Mucosa of descending colon (tissue), 3 donors: Measurements from ENCODE around the gene CDA. TPM values are rescaled to one million over a fixed set of nuclear protein-coding genes. Genes with fewer than 3 reads are reported as not detected.

Experiments
- ATAC-seq: fragments of 200-7000 bp; cut with Tn5 transposase; one replicate; pipeline ENCODE4 v1.9.1; 2020; ENCODE audit warnings: mild to moderate bottlenecking, moderate library complexity
- DNase-seq, 3 donors: peaks; one replicate each; pipeline ENCODE4 v3.0.0-alpha.2; 2020
- H3K36me3 ChIP-seq: fragments of 200-600 bp; one replicate; pipeline ENCODE4 v1.8.0; 2021; ENCODE audit warnings: low read depth, mild to moderate bottlenecking
- H3K4me1 ChIP-seq: fragments of 200-600 bp; one replicate; pipeline ENCODE4 v1.8.0; 2021; ENCODE audit warnings: low read depth, mild to moderate bottlenecking
- H3K4me3 ChIP-seq: fragments of 200-600 bp; one replicate; pipeline ENCODE4 v1.8.0; 2021; ENCODE audit warnings: mild to moderate bottlenecking
- H3K9me3 ChIP-seq: fragments of 200-600 bp; one replicate; pipeline ENCODE4 v1.8.0; 2021; ENCODE audit warnings: mild to moderate bottlenecking
- CTCF ChIP-seq: fragments of 200-600 bp; IDR thresholded peaks from one replicate; pipeline ENCODE4 v1.8.0; 2022; ENCODE audit warnings: antibody characterized with exemption, mild to moderate bottlenecking
- intact Hi-C, 2 donors: fragments of 100-400 bp; cut with DNase I in 1 of 2; cut with micrococcal nuclease in 1 of 2; formaldehyde crosslinking; loops; one replicate each; pipeline versions ENCODE4 v1.11.0 to v1.11.1; 2022; cut with DNase I, micrococcal nuclease
- total RNA-seq, 3 donors: library from RNA; stranded (reverse); fragmentation: NEBNext Ultra II Directional in 2 of 3; extraction: Animal tissue kit (Norgen Biotek cat#: 25700) in 2 of 3; gene quantifications; one replicate each; pipeline versions ENCODE4 v1.2.1 to v1.2.4, GENCODE V29; 2021 to 2023
- donor health status: DM: no; HTN: no; CAD: no; lungs with moderate emphysema.
- donor health status: DM: no; HTN: no; CAD: no.
- donor health status: DM: no; HTN: yes; CAD: no.

CDA gene
- total RNA-seq, 3 donors from 2014 or later: 33.9 to 63.8 (median 60.9) TPM

- no peaks in the 10 kb centered on the region for H3K36me3 ChIP-seq
- intact Hi-C loops: no loop called here
- no peaks in the 10 kb centered on the region for H3K9me3 ChIP-seq
- peak; percentile 98 for ATAC-seq
- DNase-seq: peak; percentile 94 to 98 (median 97)
- TF ChIP-seq CTCF: peak; percentile 46
- H3K4me1 ChIP-seq: peaks cover 14% of the 10 kb centered on the region
- H3K4me3 ChIP-seq: peak within 1 kb of the TSS; percentile 50
Measured at GRCh38 chr1:20661207-20662109, 72.6 kb downstream of the CDA start, which contains the start of gene DDOST. Gene DDOST (minus strand): TSS chr1:20661369. CDS start chr1:20661350, 19 bp downstream.

GRCh38 chr1:20662110-20662475 is 73.2 kb downstream of the CDA start:
- no peak for DNase-seq
- H3K36me3 ChIP-seq: no peaks in the 10 kb centered on the region
- no peak for ATAC-seq
- no peak for TF ChIP-seq CTCF
- H3K9me3 ChIP-seq: no peaks in the 10 kb centered on the region
- H3K4me3 ChIP-seq: no peak overlapping the region
- H3K4me1 ChIP-seq: peaks cover 14% of the 10 kb centered on the region
- intact Hi-C loops: no loop called here

GRCh38 chr1:20663365-20663764 is 74.5 kb downstream of the CDA start:
- TF ChIP-seq CTCF: no peak
- Histone ChIP-seq H3K4me3 (no peak overlapping the region), H3K4me1 (peaks cover 14% of the 10 kb centered on the region), H3K36me3 (no peaks in the 10 kb centered on the region), H3K9me3 (no peaks in the 10 kb centered on the region)
- intact Hi-C loops: no loop called here
- no peak for DNase-seq
- no peak for ATAC-seq

- Histone ChIP-seq H3K4me3 (no peak overlapping the region), H3K4me1 (peaks cover 14% of the 10 kb centered on the region), H3K9me3 (no peaks in the 10 kb centered on the region), H3K36me3 (no peaks in the 10 kb centered on the region)
- ATAC-seq (no peak), DNase-seq (peak in 1 of 3 donors; percentile 35)
- intact Hi-C loops: no loop called here
- TF ChIP-seq CTCF: no peak
Measured at GRCh38 chr1:20663969-20664715, 75.2 kb downstream of the CDA start.

DNA sequence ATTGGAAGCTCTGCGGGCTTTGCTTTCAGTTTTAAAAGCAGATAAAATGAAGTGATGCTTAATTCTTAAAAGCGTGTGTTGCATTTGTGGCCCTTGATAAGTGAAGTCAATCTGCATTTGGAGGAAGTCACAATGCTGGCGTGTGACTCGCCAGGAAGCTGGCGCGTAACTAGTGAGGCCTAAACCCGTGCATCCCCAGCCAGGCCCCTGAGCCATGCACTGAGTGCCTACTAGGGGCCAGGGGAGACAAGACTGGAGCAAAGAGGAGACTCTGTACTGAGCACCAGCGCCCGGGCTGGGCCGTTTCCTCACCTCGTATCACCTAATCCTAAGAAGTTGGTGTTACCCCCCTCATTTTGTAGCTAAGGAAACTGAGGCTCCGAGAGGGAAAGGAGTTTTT is 76.8 kb downstream of the CDA start:
- ATAC-seq (no peak), DNase-seq (no peak)
- intact Hi-C loops: no loop called here
- Histone ChIP-seq H3K4me1 (peaks cover 3% of the 10 kb centered on the region), H3K36me3 (no peaks in the 10 kb centered on the region), H3K4me3 (no peak overlapping the region), H3K9me3 (no peaks in the 10 kb centered on the region)
- no peak for TF ChIP-seq CTCF
